ENCODE data around the gene WNK1.

Gene WNK1

DNA sequence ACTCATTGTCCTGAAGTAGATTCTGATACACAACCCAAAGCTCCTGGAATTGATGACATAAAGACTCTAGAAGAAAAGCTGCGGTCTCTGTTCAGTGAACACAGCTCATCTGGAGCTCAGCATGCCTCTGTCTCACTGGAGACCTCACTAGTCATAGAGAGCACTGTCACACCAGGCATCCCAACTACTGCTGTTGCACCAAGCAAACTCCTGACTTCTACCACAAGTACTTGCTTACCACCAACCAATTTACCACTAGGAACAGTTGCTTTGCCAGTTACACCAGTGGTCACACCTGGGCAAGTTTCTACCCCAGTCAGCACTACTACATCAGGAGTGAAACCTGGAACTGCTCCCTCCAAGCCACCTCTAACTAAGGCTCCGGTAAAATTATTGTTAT, 133.3 kb downstream of the WNK1 start:
- no peak overlapping the region for H3K4ac ChIP-seq (ENCODE audit: low read length)
- no peak for DNase-seq (ENCODE audit: low spot score)
- no peak overlapping the region for H3K18ac ChIP-seq (ENCODE audit: low read length)
- no peak overlapping the region for H3K9ac ChIP-seq (ENCODE audit: low read depth, low read length, poor library complexity)
- no peak overlapping the region for H2BK12ac ChIP-seq (ENCODE audit: low read length)
- peaks cover 40 to 100% of the 10 kb centered on the region in 2 donors for H3K36me3 ChIP-seq (replicated peaks in 1 of 2; ENCODE audit: control insufficient read depth in 2 of 2, insufficient read depth in 2 of 2, low read length in 2 of 2)
- H3K4me1 ChIP-seq (ENCODE audit: control insufficient read depth in 2 of 2, insufficient read depth in 1 of 2, low read depth in 1 of 2, low read length in 2 of 2) = no peaks in the 10 kb centered on the region
- H3K79me1 ChIP-seq (ENCODE audit: low read depth, low read length) = no peaks in the 10 kb centered on the region
- no peak overlapping the region for H3K27ac ChIP-seq (replicated peaks; ENCODE audit: low read length)
- H3K23ac ChIP-seq (ENCODE audit: low read depth, low read length, poor library complexity) = no peak overlapping the region
- no peak overlapping the region for H2BK5ac ChIP-seq (ENCODE audit: low read length)
- H3K4me3 ChIP-seq (ENCODE audit: low read length in 2 of 2) = no peak overlapping the region
- no peaks in the 10 kb centered on the region for H3K27me3 ChIP-seq (ENCODE audit: control insufficient read depth in 3 of 3, insufficient read depth in 3 of 3, low read depth in 1 of 3, low read length in 3 of 3)
- no peak overlapping the region for H2BK120ac ChIP-seq (ENCODE audit: low read depth, low read length)
- H3K14ac ChIP-seq (ENCODE audit: low read length) = no peak overlapping the region
- no peaks in the 10 kb centered on the region for H3K9me3 ChIP-seq (replicated peaks in 1 of 2; ENCODE audit: control insufficient read depth in 2 of 2, insufficient read depth in 1 of 2, low read depth in 1 of 2, low read length in 2 of 2)
- no peak overlapping the region for H2AK5ac ChIP-seq (ENCODE audit: low read depth, low read length)
- WGBS, 2 donors (ENCODE audit: extremely low coverage in 2 of 2, insufficient read length in 2 of 2, insufficient replicate concordance in 1 of 2) = no CpG with 5 or more reads among the region's 2 CpGs
- H4K8ac ChIP-seq (ENCODE audit: low read depth, low read length) = no peak overlapping the region
- no peak overlapping the region for H3K4me2 ChIP-seq (ENCODE audit: insufficient read depth, low read length, poor library complexity, severe bottlenecking)
- no peak overlapping the region for H4K91ac ChIP-seq (ENCODE audit: low read depth, low read length, poor library complexity)
- no peak overlapping the region for H2BK15ac ChIP-seq (ENCODE audit: low read length)
- H2AFZ ChIP-seq (ENCODE audit: low read length) = no peak overlapping the region

- H3K14ac ChIP-seq (ENCODE audit: low read length) = no peak overlapping the region
- H3K27ac ChIP-seq (replicated peaks; ENCODE audit: low read length) = no peak overlapping the region
- H2BK120ac ChIP-seq (ENCODE audit: low read depth, low read length) = no peak overlapping the region
- no peak overlapping the region for H2BK12ac ChIP-seq (ENCODE audit: low read length)
- H2AK5ac ChIP-seq (ENCODE audit: low read depth, low read length) = no peak overlapping the region
- H3K9me3 ChIP-seq (replicated peaks in 1 of 2; ENCODE audit: control insufficient read depth in 2 of 2, insufficient read depth in 1 of 2, low read depth in 1 of 2, low read length in 2 of 2) = no peaks in the 10 kb centered on the region
- no peak overlapping the region for H4K8ac ChIP-seq (ENCODE audit: low read depth, low read length)
- no peak for DNase-seq (ENCODE audit: low spot score)
- H3K27me3 ChIP-seq (ENCODE audit: control insufficient read depth in 3 of 3, insufficient read depth in 3 of 3, low read depth in 1 of 3, low read length in 3 of 3) = no peaks in the 10 kb centered on the region
- no peaks in the 10 kb centered on the region for H3K79me1 ChIP-seq (ENCODE audit: low read depth, low read length)
- no peaks in the 10 kb centered on the region for H3K4me1 ChIP-seq (ENCODE audit: control insufficient read depth in 2 of 2, insufficient read depth in 1 of 2, low read depth in 1 of 2, low read length in 2 of 2)
- no CpG with 5 or more reads among the region's 2 CpGs for WGBS, 2 donors (ENCODE audit: extremely low coverage in 2 of 2, insufficient read length in 2 of 2, insufficient replicate concordance in 1 of 2)
- H3K9ac ChIP-seq (ENCODE audit: low read depth, low read length, poor library complexity) = no peak overlapping the region
- H3K4ac ChIP-seq (ENCODE audit: low read length) = no peak overlapping the region
- no peak overlapping the region for H3K18ac ChIP-seq (ENCODE audit: low read length)
- no peak overlapping the region for H3K23ac ChIP-seq (ENCODE audit: low read depth, low read length, poor library complexity)
- H4K91ac ChIP-seq (ENCODE audit: low read depth, low read length, poor library complexity) = no peak overlapping the region
- H2BK5ac ChIP-seq (ENCODE audit: low read length) = no peak overlapping the region
- H3K4me3 ChIP-seq (ENCODE audit: low read length in 2 of 2) = no peak overlapping the region
- no peak overlapping the region for H2AFZ ChIP-seq (ENCODE audit: low read length)
- H3K36me3 ChIP-seq (replicated peaks in 1 of 2; ENCODE audit: control insufficient read depth in 2 of 2, insufficient read depth in 2 of 2, low read length in 2 of 2) = peaks cover 38 to 99% of the 10 kb centered on the region in 2 donors
- H3K4me2 ChIP-seq (ENCODE audit: insufficient read depth, low read length, poor library complexity, severe bottlenecking) = no peak overlapping the region
- H2BK15ac ChIP-seq (ENCODE audit: low read length) = no peak overlapping the region
Measured at GRCh38 chr12:886206-886605, 133.8 kb downstream of the WNK1 start.

DNA sequence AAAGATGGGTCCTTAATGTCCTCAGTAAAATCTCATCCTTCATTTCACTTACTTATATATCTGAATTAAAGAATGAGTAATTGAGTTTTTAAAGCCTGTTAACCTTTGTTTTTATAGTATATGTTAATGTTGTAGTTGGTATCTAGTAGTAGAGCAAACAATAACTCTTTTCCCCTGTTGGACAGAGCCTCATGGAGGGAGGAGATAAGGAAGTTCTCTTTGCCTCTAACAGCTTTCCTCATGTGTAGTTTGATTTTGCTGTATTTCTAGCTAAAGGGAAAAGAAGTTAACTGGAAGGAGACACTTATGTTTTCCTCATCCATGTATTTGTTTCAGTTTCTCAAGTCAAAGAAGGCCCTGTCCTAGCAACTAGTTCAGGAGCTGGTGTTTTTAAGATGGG, 141.8 kb downstream of the WNK1 start:
- Histone ChIP-seq H3K14ac (ENCODE audit: low read length) (no peak overlapping the region), H3K27me3 (ENCODE audit: control insufficient read depth in 3 of 3, insufficient read depth in 3 of 3, low read depth in 1 of 3, low read length in 3 of 3) (no peaks in the 10 kb centered on the region), H2AFZ (ENCODE audit: low read length) (no peak overlapping the region), H3K9ac (ENCODE audit: low read depth, low read length, poor library complexity) (no peak overlapping the region), H3K4ac (ENCODE audit: low read length) (no peak overlapping the region), H3K4me2 (ENCODE audit: insufficient read depth, low read length, poor library complexity, severe bottlenecking) (no peak overlapping the region), H3K4me3 (ENCODE audit: low read length in 2 of 2) (no peak overlapping the region), H3K18ac (ENCODE audit: low read length) (no peak overlapping the region), H3K36me3 (replicated peaks in 1 of 2; ENCODE audit: control insufficient read depth in 2 of 2, insufficient read depth in 2 of 2, low read length in 2 of 2) (peaks cover 14 to 90% of the 10 kb centered on the region in 2 donors), H2BK120ac (ENCODE audit: low read depth, low read length) (no peak overlapping the region), H4K8ac (ENCODE audit: low read depth, low read length) (no peak overlapping the region), H3K23ac (ENCODE audit: low read depth, low read length, poor library complexity) (no peak overlapping the region), H3K27ac (replicated peaks; ENCODE audit: low read length) (no peak overlapping the region), H3K4me1 (ENCODE audit: control insufficient read depth in 2 of 2, insufficient read depth in 1 of 2, low read depth in 1 of 2, low read length in 2 of 2) (no peaks in the 10 kb centered on the region), H4K91ac (ENCODE audit: low read depth, low read length, poor library complexity) (no peak overlapping the region), H3K79me1 (ENCODE audit: low read depth, low read length) (no peaks in the 10 kb centered on the region), H3K9me3 (replicated peaks in 1 of 2; ENCODE audit: control insufficient read depth in 2 of 2, insufficient read depth in 1 of 2, low read depth in 1 of 2, low read length in 2 of 2) (no peaks in the 10 kb centered on the region), H2BK12ac (ENCODE audit: low read length) (no peak overlapping the region), H2AK5ac (ENCODE audit: low read depth, low read length) (no peak overlapping the region), H2BK5ac (ENCODE audit: low read length) (no peak overlapping the region), H2BK15ac (ENCODE audit: low read length) (no peak overlapping the region)
- DNase-seq (ENCODE audit: low spot score) = no peak

DNA sequence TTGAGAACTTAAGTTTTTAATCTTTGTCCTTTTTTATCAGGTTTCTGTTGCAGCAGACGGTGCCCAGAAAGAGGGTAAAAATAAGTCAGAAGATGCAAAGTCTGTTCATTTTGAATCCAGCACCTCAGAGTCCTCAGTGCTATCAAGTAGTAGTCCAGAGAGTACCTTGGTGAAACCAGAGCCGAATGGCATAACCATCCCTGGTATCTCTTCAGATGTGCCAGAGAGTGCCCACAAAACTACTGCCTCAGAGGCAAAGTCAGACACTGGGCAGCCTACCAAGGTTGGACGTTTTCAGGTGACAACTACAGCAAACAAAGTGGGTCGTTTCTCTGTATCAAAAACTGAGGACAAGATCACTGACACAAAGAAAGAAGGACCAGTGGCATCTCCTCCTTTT, 143.7 kb downstream of the WNK1 start:
- Histone ChIP-seq H2BK5ac (ENCODE audit: low read length) (no peak overlapping the region), H3K9me3 (replicated peaks in 1 of 2; ENCODE audit: control insufficient read depth in 2 of 2, insufficient read depth in 1 of 2, low read depth in 1 of 2, low read length in 2 of 2) (no peaks in the 10 kb centered on the region), H3K23ac (ENCODE audit: low read depth, low read length, poor library complexity) (no peak overlapping the region), H3K4ac (ENCODE audit: low read length) (no peak overlapping the region), H2AFZ (ENCODE audit: low read length) (no peak overlapping the region), H2BK12ac (ENCODE audit: low read length) (no peak overlapping the region), H3K36me3 (replicated peaks in 1 of 2; ENCODE audit: control insufficient read depth in 2 of 2, insufficient read depth in 2 of 2, low read length in 2 of 2) (peaks cover 17 to 90% of the 10 kb centered on the region in 2 donors), H3K14ac (ENCODE audit: low read length) (no peak overlapping the region), H3K9ac (ENCODE audit: low read depth, low read length, poor library complexity) (no peak overlapping the region), H2AK5ac (ENCODE audit: low read depth, low read length) (no peak overlapping the region), H3K27ac (replicated peaks; ENCODE audit: low read length) (no peak overlapping the region), H2BK120ac (ENCODE audit: low read depth, low read length) (no peak overlapping the region), H3K4me1 (ENCODE audit: control insufficient read depth in 2 of 2, insufficient read depth in 1 of 2, low read depth in 1 of 2, low read length in 2 of 2) (no peaks in the 10 kb centered on the region), H3K4me3 (ENCODE audit: low read length in 2 of 2) (no peak overlapping the region), H3K18ac (ENCODE audit: low read length) (no peak overlapping the region), H3K79me1 (ENCODE audit: low read depth, low read length) (no peaks in the 10 kb centered on the region), H3K4me2 (ENCODE audit: insufficient read depth, low read length, poor library complexity, severe bottlenecking) (no peak overlapping the region), H2BK15ac (ENCODE audit: low read length) (no peak overlapping the region), H4K91ac (ENCODE audit: low read depth, low read length, poor library complexity) (no peak overlapping the region), H4K8ac (ENCODE audit: low read depth, low read length) (no peak overlapping the region), H3K27me3 (ENCODE audit: control insufficient read depth in 3 of 3, insufficient read depth in 3 of 3, low read depth in 1 of 3, low read length in 3 of 3) (no peaks in the 10 kb centered on the region)
- WGBS, 2 donors (ENCODE audit: extremely low coverage in 2 of 2, insufficient read length in 2 of 2, insufficient replicate concordance in 1 of 2) = no CpG with 5 or more reads among the region's 4 CpGs
- no peak for DNase-seq (ENCODE audit: low spot score)
